ENCODE results near the gene HYDIN.
"Not testable (repeated sequence)": the region's sequence is repeated elsewhere in the genome, so short reads cannot be mapped to it uniquely, and the experiment has no call there.

Gene HYDIN

GRCh38 chr16:71225145-71225544 is 5.4 kb downstream of the HYDIN start:
- no peak for DNase-seq (ENCODE audit: low read depth)

- no peak for DNase-seq (ENCODE audit: low read depth)
Measured at GRCh38 chr16:71218306-71218963, 12.1 kb downstream of the HYDIN start.

- DNase-seq (ENCODE audit: low read depth), result no peak
Measured at GRCh38 chr16:71217506-71217905, 13.0 kb downstream of the HYDIN start.

GRCh38 chr16:71216714-71217113 is 13.8 kb downstream of the HYDIN start:
- DNase-seq (ENCODE audit: low read depth), result no peak

GRCh38 chr16:71214746-71215381 is 15.7 kb downstream of the HYDIN start:
- no peak for DNase-seq (ENCODE audit: low read depth)

- DNase-seq (ENCODE audit: low read depth), result no peak
Measured at GRCh38 chr16:71205482-71206131, 24.9 kb downstream of the HYDIN start.

GRCh38 chr16:71203631-71204030 is 26.9 kb downstream of the HYDIN start:
- no peak for DNase-seq (ENCODE audit: low read depth)

GRCh38 chr16:71201556-71201955 is 29.0 kb downstream of the HYDIN start:
- no peak for DNase-seq (ENCODE audit: low read depth)

- no peak for DNase-seq (ENCODE audit: low read depth)
Measured at GRCh38 chr16:71201054-71201453, 29.5 kb downstream of the HYDIN start.

GRCh38 chr16:71198408-71198807 is 32.1 kb downstream of the HYDIN start:
- no peak for DNase-seq (ENCODE audit: low read depth)

GRCh38 chr16:71192387-71192786 is 38.1 kb downstream of the HYDIN start:
- no peak for DNase-seq (ENCODE audit: low read depth)

- no peak for DNase-seq (ENCODE audit: low read depth)
Measured at GRCh38 chr16:71188956-71189712, 41.4 kb downstream of the HYDIN start.

- no peak for DNase-seq (ENCODE audit: low read depth)
Measured at GRCh38 chr16:71185347-71185746, 45.2 kb downstream of the HYDIN start.

- no peak for DNase-seq (ENCODE audit: low read depth)
Measured at GRCh38 chr16:71179569-71179968, 51.0 kb downstream of the HYDIN start.

GRCh38 chr16:71172481-71173207 is 57.9 kb downstream of the HYDIN start:
- DNase-seq (ENCODE audit: low read depth), result no peak

GRCh38 chr16:71161007-71161406 is 69.5 kb downstream of the HYDIN start:
- DNase-seq (ENCODE audit: low read depth), result not testable (repeated sequence)

- DNase-seq (ENCODE audit: low read depth), result not testable (repeated sequence)
Measured at GRCh38 chr16:71157278-71157677, 73.2 kb downstream of the HYDIN start.

GRCh38 chr16:71153329-71153728 is 77.2 kb downstream of the HYDIN start:
- not testable (repeated sequence) for DNase-seq (ENCODE audit: low read depth)

- not testable (repeated sequence) for DNase-seq (ENCODE audit: low read depth)
Measured at GRCh38 chr16:71151654-71152053, 78.9 kb downstream of the HYDIN start.

GRCh38 chr16:71143246-71143645 is 87.3 kb downstream of the HYDIN start:
- DNase-seq (ENCODE audit: low read depth), result not testable (repeated sequence)

- DNase-seq (ENCODE audit: low read depth), result not testable (repeated sequence)
Measured at GRCh38 chr16:71110565-71110964, 120.0 kb downstream of the HYDIN start.

- DNase-seq (ENCODE audit: low read depth), result not testable (repeated sequence)
Measured at GRCh38 chr16:71109656-71110208, 120.8 kb downstream of the HYDIN start.

Data from activated T-helper 9 cell treated with anti-CD3 and anti-CD28 coated beads, Interleukin-2, amount 50 U/mL, for 16 hours (primary cell).